ENCODE measurements around the gene TRIM72.
"Not testable (repeated sequence)": the region's sequence is repeated elsewhere in the genome, so short reads cannot be mapped to it uniquely, and the experiment has no call there.

The TRIM72 gene

GRCh38 chr16:31258366-31258765, 44.4 kb downstream of the TRIM72 start:
- DNase-seq: no peak

GRCh38 chr16:31260136-31260931, 46.4 kb downstream of the TRIM72 start:
- DNase-seq: no peak

GRCh38 chr16:31262084-31262483, 48.2 kb downstream of the TRIM72 start:
- DNase-seq: no peak

- DNase-seq: no peak
Measured at GRCh38 chr16:31265329-31266245, 51.7 kb downstream of the TRIM72 start.

GRCh38 chr16:31267332-31268032, 53.6 kb downstream of the TRIM72 start:
- DNase-seq: no peak

GRCh38 chr16:31268033-31268365, 54.1 kb downstream of the TRIM72 start:
- no peak for DNase-seq

- no peak for DNase-seq
Measured at GRCh38 chr16:31268891-31269290, 55.0 kb downstream of the TRIM72 start.

GRCh38 chr16:31269541-31269940, 55.6 kb downstream of the TRIM72 start:
- no peak for DNase-seq

GRCh38 chr16:31269973-31270372, 56.1 kb downstream of the TRIM72 start:
- not testable (repeated sequence) for DNase-seq

- DNase-seq: no peak
Measured at GRCh38 chr16:31270795-31271194, 56.9 kb downstream of the TRIM72 start.

GRCh38 chr16:31271621-31272190, 57.8 kb downstream of the TRIM72 start:
- DNase-seq: no peak

GRCh38 chr16:31273187-31273586, 59.3 kb downstream of the TRIM72 start:
- no peak for DNase-seq

- no peak for DNase-seq
Measured at GRCh38 chr16:31273676-31274075, 59.8 kb downstream of the TRIM72 start.

GRCh38 chr16:31274831-31275816, 61.2 kb downstream of the TRIM72 start:
- DNase-seq: no peak

- no peak for DNase-seq
Measured at GRCh38 chr16:31276600-31276999, 62.7 kb downstream of the TRIM72 start.

GRCh38 chr16:31277659-31278260, 63.8 kb downstream of the TRIM72 start:
- DNase-seq: no peak

- DNase-seq: not testable (repeated sequence)
Measured at GRCh38 chr16:31278853-31279252, 64.9 kb downstream of the TRIM72 start.

All from NCI-H2081 treated with DMSO at 0.1 percent for 48 hours (cell line).